Measurements from ENCODE around the gene KDM6B. TPM values are rescaled to one million over a fixed set of nuclear protein-coding genes. Genes with fewer than 3 reads are reported as not detected.

KDM6B gene
- polyA plus RNA-seq, 6 donors from 2014 or later = 0.04 to 1.9 (median 0.99) TPM

GRCh38 chr17:7831233-7831632, 2.8 kb upstream of the KDM6B start:
- DNase-seq = no peak
- Mint-ChIP-seq H3K27me3 (peaks cover 11 to 24% (median 20%) of the 10 kb centered on the region in 3 donors), H3K36me3 (peaks cover 0 to 6% of the 10 kb centered on the region in 2 donors), H3K4me1 (peaks cover 9 to 26% (median 26%) of the 10 kb centered on the region in 3 donors), H3K27ac (no peak overlapping the region), H3K9me3 (no peaks in the 10 kb centered on the region), H3K4me3 (peak overlapping the region in 2 of 8 donors; percentile 2 to 94)
- no peak for ATAC-seq (ENCODE audit: low read depth in 2 of 2)

- peak overlapping the region in 2 of 6 donors; percentile 9 to 38 for H3K27ac Mint-ChIP-seq
- H3K36me3 Mint-ChIP-seq = peaks cover 0 to 6% of the 10 kb centered on the region in 2 donors
Measured at GRCh38 chr17:7832431-7832830, 1.6 kb upstream of the KDM6B start.

GRCh38 chr17:7833011-7833794, 814 bp upstream of the KDM6B start:
- peak overlapping the region; percentile 97 to 100 (median 99) for H3K27ac Mint-ChIP-seq
- H3K4me1 Mint-ChIP-seq = peaks cover 26 to 42% (median 42%) of the 10 kb centered on the region in 3 donors
- peak overlapping the region; percentile 91 to 99 (median 96) for H3K4me3 Mint-ChIP-seq
- no peak for ATAC-seq (ENCODE audit: low read depth in 2 of 2)
- H3K36me3 Mint-ChIP-seq = peaks cover 0 to 6% of the 10 kb centered on the region in 2 donors
- no peak for DNase-seq
- peaks cover 5 to 24% (median 14%) of the 10 kb centered on the region in 3 donors for H3K27me3 Mint-ChIP-seq
- H3K9me3 Mint-ChIP-seq = no peaks in the 10 kb centered on the region

More at GRCh38 chr17:7832431-7832830, 1.6 kb upstream of the KDM6B start:
- ATAC-seq (ENCODE audit: low read depth in 2 of 2) (no peak), DNase-seq (no peak)
- Mint-ChIP-seq H3K9me3 (no peaks in the 10 kb centered on the region), H3K27me3 (peaks cover 5 to 24% (median 14%) of the 10 kb centered on the region in 3 donors), H3K4me1 (peaks cover 21 to 38% (median 38%) of the 10 kb centered on the region in 3 donors), H3K4me3 (peak overlapping the region in 4 of 8 donors; percentile 9 to 94 (median 70))

GRCh38 chr17:7834542-7834956, 532 bp downstream of the KDM6B start:
- H3K27ac Mint-ChIP-seq = peak overlapping the region; percentile 99 to 100 (median 100)
- H3K36me3 Mint-ChIP-seq = peaks cover 0 to under 1% of the 10 kb centered on the region in 2 donors
- ATAC-seq (ENCODE audit: low read depth in 2 of 2) (peak; percentile 12 to 13), DNase-seq (no peak)
- peak overlapping the region; percentile 91 to 99 (median 96) for H3K4me3 Mint-ChIP-seq
- no peaks in the 10 kb centered on the region for H3K9me3 Mint-ChIP-seq
- peaks cover 39 to 54% (median 51%) of the 10 kb centered on the region in 3 donors for H3K4me1 Mint-ChIP-seq
- H3K27me3 Mint-ChIP-seq = peaks cover under 1 to 17% (median 10%) of the 10 kb centered on the region in 3 donors

GRCh38 chr17:7834957-7835813, 1.2 kb downstream of the KDM6B start:
- H3K4me3 Mint-ChIP-seq = peak overlapping the region; percentile 91 to 99 (median 96)
- no peaks in the 10 kb centered on the region for H3K9me3 Mint-ChIP-seq
- H3K27me3 Mint-ChIP-seq = peaks cover 0 to 16% (median 10%) of the 10 kb centered on the region in 3 donors
- ATAC-seq (ENCODE audit: low read depth in 2 of 2) = peak; percentile 57 to 58
- peaks cover 46 to 59% (median 56%) of the 10 kb centered on the region in 3 donors for H3K4me1 Mint-ChIP-seq
- H3K27ac Mint-ChIP-seq = peak overlapping the region; percentile 99 to 100 (median 100)
- no peaks in the 10 kb centered on the region for H3K36me3 Mint-ChIP-seq
- peak; percentile 93 for DNase-seq

GRCh38 chr17:7835814-7836595, 2.0 kb downstream of the KDM6B start:
- DNase-seq = no peak
- peak overlapping the region; percentile 96 to 100 (median 99) for H3K27ac Mint-ChIP-seq
- H3K36me3 Mint-ChIP-seq = no peaks in the 10 kb centered on the region
- peaks cover 0 to 16% (median 7%) of the 10 kb centered on the region in 3 donors for H3K27me3 Mint-ChIP-seq
- peaks cover 54 to 67% (median 62%) of the 10 kb centered on the region in 3 donors for H3K4me1 Mint-ChIP-seq
- peak overlapping the region; percentile 81 to 99 (median 94) for H3K4me3 Mint-ChIP-seq
- H3K9me3 Mint-ChIP-seq = no peaks in the 10 kb centered on the region
- peak; percentile 2 to 3 for ATAC-seq (ENCODE audit: low read depth in 2 of 2)

- H3K9me3 Mint-ChIP-seq = peaks cover 0 to 1% (median 0%) of the 10 kb centered on the region in 7 donors
- peak overlapping the region; percentile 93 to 100 (median 99) for H3K27ac Mint-ChIP-seq
- peak overlapping the region; percentile 81 to 99 (median 94) for H3K4me3 Mint-ChIP-seq
- no peaks in the 10 kb centered on the region for H3K36me3 Mint-ChIP-seq
- peaks cover 59 to 75% (median 68%) of the 10 kb centered on the region in 3 donors for H3K4me1 Mint-ChIP-seq
- H3K27me3 Mint-ChIP-seq = peaks cover 0 to 9% (median 2%) of the 10 kb centered on the region in 3 donors
- ATAC-seq (ENCODE audit: low read depth in 2 of 2) (no peak), DNase-seq (peak; percentile 37)
Measured at GRCh38 chr17:7836596-7837407, 2.8 kb downstream of the KDM6B start.

GRCh38 chr17:7837408-7838088, 3.5 kb downstream of the KDM6B start:
- Mint-ChIP-seq H3K9me3 (peaks cover 0 to 4% (median 0%) of the 10 kb centered on the region in 7 donors), H3K4me1 (peaks cover 65 to 83% (median 76%) of the 10 kb centered on the region in 3 donors), H3K36me3 (no peaks in the 10 kb centered on the region), H3K4me3 (peak overlapping the region; percentile 66 to 98 (median 90)), H3K27ac (peak overlapping the region; percentile 86 to 99 (median 98)), H3K27me3 (peaks cover 0 to 8% (median 0%) of the 10 kb centered on the region in 3 donors)
- DNase-seq (no peak), ATAC-seq (ENCODE audit: low read depth in 2 of 2) (no peak)

- Mint-ChIP-seq H3K27me3 (peaks cover 0 to 2% (median 0%) of the 10 kb centered on the region in 3 donors), H3K4me1 (peaks cover 71 to 90% (median 78%) of the 10 kb centered on the region in 3 donors), H3K4me3 (peak overlapping the region; percentile 66 to 98 (median 90)), H3K36me3 (no peaks in the 10 kb centered on the region), H3K27ac (peak overlapping the region; percentile 81 to 100 (median 99)), H3K9me3 (peaks cover 0 to 4% (median 0%) of the 10 kb centered on the region in 7 donors)
- ATAC-seq (ENCODE audit: low read depth in 2 of 2) = no peak
- DNase-seq = peak; percentile 33
Measured at GRCh38 chr17:7838090-7839075, 4.4 kb downstream of the KDM6B start.

GRCh38 chr17:7839190-7839875, 5.3 kb downstream of the KDM6B start:
- Mint-ChIP-seq H3K9me3 (peaks cover 0 to 4% (median 0%) of the 10 kb centered on the region in 7 donors), H3K27me3 (no peaks in the 10 kb centered on the region), H3K4me1 (peaks cover 73 to 90% (median 78%) of the 10 kb centered on the region in 3 donors), H3K4me3 (peak overlapping the region in 5 of 8 donors; percentile 1 to 74 (median 17)), H3K27ac (peak overlapping the region; percentile 47 to 100 (median 99)), H3K36me3 (no peaks in the 10 kb centered on the region)
- no peak for ATAC-seq (ENCODE audit: low read depth in 2 of 2)
- DNase-seq = no peak
